AG09319 (cell line): ENCODE measurements around the gene LOC101059915.
"Not testable (repeated sequence)": the region's sequence is repeated elsewhere in the genome, so short reads cannot be mapped to it uniquely, and the experiment has no call there.

Experiments
- DNase-seq: peaks from one replicate; pipeline ENCODE4 v3.0.0-alpha.2; 2010; ENCODE audit warnings: low read depth; ENCODE audit errors: extremely low read depth
- CTCF ChIP-seq: IDR thresholded peaks from 2 replicates; pipeline ENCODE4 v1.5.1; 2011; ENCODE audit warnings: low read depth, mild to moderate bottlenecking, inconsistent platforms, low read length, moderate library complexity

The LOC101059915 gene

GRCh38 chrX:71679575-71680207 lies 12.3 kb downstream of the LOC101059915 start:
- DNase-seq, result no peak
- TF ChIP-seq CTCF, result no peak

GRCh38 chrX:71696641-71697465 lies 29.5 kb downstream of the LOC101059915 start:
- DNase-seq, result not testable (repeated sequence)

- DNase-seq, result not testable (repeated sequence)
These were observed 30.3 kb downstream of the LOC101059915 start for GRCh38 chrX:71697466-71698298.

- DNase-seq, result not testable (repeated sequence)
These were observed 31.1 kb downstream of the LOC101059915 start for GRCh38 chrX:71698299-71699022.

- not testable (repeated sequence) for DNase-seq
These were observed 31.6 kb downstream of the LOC101059915 start for GRCh38 chrX:71699023-71699344.

- not testable (repeated sequence) for DNase-seq
These were observed 35.5 kb downstream of the LOC101059915 start for GRCh38 chrX:71702853-71703252.

GRCh38 chrX:71714064-71714463 lies 46.7 kb downstream of the LOC101059915 start:
- DNase-seq, result not testable (repeated sequence)

GRCh38 chrX:71715551-71715950 lies 48.2 kb downstream of the LOC101059915 start:
- DNase-seq, result not testable (repeated sequence)

GRCh38 chrX:71716323-71716722 lies 49.0 kb downstream of the LOC101059915 start:
- DNase-seq, result not testable (repeated sequence)

GRCh38 chrX:71718185-71718584 lies 50.8 kb downstream of the LOC101059915 start, which contains the start of gene CXorf49:
CXorf49 (minus strand) TSS chrX:71718285; CDS start chrX:71718151, 134 bp downstream.
- DNase-seq, result not testable (repeated sequence)

GRCh38 chrX:71719195-71719594 lies 51.8 kb downstream of the LOC101059915 start:
- not testable (repeated sequence) for DNase-seq

GRCh38 chrX:71720289-71720886 lies 53.0 kb downstream of the LOC101059915 start:
- DNase-seq, result not testable (repeated sequence)
